GM12864 (cell line): Measurements from ENCODE around the gene DBP.
"Not testable (repeated sequence)": the region's sequence is repeated elsewhere in the genome, so short reads cannot be mapped to it uniquely, and the experiment has no call there.

ENCODE experiments used
- DNase-seq: peaks from one replicate; pipeline ENCODE4 v3.0.0-alpha.2; 2011; ENCODE audit warnings: low read depth
- H3K4me3 ChIP-seq: 2 replicates; pipeline ENCODE4 v1.5.1; 2011; ENCODE audit warnings: mild to moderate bottlenecking, low read depth, low read length, control low read depth
- TF ChIP-seq, protein P1 (sequence below): IDR thresholded peaks from 2 replicates; pipeline ENCODE4 v1.5.1; 2011; ENCODE audit warnings: low read depth, mild to moderate bottlenecking, moderate library complexity, low read length, control low read depth, inconsistent platforms; ENCODE audit errors: missing control alignments

DBP gene

DNA sequence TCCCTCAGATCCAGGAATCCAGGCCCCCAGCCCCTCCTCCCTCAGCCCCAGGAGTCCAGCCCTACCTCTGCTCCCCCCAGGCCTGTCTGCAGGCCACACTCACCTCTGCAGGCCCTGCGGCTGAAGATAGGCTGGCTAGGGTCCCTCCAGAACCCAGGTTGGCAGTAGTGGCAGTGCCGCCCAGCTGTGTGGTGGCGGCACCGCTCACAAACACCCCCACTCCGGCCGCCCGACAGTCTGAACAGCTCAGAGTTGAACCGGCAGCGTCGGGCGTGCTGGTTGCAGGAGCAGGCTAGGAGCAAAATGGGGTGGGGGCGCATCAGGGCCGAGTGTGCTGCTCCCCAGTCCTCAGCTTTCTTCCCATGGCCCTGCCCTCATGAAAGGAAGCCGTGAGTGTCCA, 27.3 kb upstream of the DBP start:
- no peak overlapping the region for H3K4me3 ChIP-seq
- no peak for DNase-seq
- TF ChIP-seq, protein P1, sequence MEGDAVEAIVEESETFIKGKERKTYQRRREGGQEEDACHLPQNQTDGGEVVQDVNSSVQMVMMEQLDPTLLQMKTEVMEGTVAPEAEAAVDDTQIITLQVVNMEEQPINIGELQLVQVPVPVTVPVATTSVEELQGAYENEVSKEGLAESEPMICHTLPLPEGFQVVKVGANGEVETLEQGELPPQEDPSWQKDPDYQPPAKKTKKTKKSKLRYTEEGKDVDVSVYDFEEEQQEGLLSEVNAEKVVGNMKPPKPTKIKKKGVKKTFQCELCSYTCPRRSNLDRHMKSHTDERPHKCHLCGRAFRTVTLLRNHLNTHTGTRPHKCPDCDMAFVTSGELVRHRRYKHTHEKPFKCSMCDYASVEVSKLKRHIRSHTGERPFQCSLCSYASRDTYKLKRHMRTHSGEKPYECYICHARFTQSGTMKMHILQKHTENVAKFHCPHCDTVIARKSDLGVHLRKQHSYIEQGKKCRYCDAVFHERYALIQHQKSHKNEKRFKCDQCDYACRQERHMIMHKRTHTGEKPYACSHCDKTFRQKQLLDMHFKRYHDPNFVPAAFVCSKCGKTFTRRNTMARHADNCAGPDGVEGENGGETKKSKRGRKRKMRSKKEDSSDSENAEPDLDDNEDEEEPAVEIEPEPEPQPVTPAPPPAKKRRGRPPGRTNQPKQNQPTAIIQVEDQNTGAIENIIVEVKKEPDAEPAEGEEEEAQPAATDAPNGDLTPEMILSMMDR, result no peak

DNA sequence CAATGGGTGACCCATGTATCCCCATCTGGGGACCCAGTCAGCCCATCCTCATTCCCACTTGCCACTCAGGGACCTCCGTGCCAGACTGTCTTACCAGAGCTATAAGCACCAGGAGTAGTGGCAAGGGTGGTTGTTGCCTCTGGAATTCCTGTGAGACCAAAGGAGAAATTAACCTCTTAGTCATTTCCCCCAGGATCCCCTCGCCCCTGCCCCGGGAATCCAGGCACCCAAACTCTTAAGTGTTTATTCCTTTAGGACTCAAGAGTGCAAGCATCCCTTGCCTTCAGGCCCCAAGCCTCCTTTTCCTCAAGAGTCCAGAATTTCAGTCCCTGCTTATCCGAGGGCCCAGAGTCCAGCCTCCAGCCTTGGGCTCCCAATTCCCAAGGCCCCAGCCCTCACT, 26.5 kb upstream of the DBP start:
- TF ChIP-seq, protein P1, result no peak
- H3K4me3 ChIP-seq, result no peak overlapping the region
- DNase-seq, result no peak

DNA sequence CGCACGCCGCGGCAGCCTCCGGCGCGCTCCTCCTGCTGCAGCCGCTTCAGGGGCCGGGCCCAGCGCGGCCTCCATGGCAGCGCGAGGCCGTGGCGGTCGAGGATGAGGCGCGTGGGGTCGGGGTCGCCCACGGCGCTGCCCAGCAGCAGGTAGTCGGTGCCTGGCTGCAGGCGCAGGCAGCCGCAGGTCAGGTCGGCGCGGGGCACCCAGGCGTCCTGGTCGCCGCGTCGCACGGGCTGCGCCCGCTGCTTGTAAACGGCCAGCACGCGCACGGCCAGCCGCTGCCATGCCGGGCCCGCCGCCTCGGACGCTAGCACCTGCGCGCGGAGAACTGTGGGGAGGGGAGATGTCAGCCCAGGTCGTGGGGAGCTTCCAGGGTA, 24.5 kb upstream of the DBP start:
- DNase-seq, result no peak
- no peak overlapping the region for H3K4me3 ChIP-seq
- TF ChIP-seq, protein P1, result no peak

DNA sequence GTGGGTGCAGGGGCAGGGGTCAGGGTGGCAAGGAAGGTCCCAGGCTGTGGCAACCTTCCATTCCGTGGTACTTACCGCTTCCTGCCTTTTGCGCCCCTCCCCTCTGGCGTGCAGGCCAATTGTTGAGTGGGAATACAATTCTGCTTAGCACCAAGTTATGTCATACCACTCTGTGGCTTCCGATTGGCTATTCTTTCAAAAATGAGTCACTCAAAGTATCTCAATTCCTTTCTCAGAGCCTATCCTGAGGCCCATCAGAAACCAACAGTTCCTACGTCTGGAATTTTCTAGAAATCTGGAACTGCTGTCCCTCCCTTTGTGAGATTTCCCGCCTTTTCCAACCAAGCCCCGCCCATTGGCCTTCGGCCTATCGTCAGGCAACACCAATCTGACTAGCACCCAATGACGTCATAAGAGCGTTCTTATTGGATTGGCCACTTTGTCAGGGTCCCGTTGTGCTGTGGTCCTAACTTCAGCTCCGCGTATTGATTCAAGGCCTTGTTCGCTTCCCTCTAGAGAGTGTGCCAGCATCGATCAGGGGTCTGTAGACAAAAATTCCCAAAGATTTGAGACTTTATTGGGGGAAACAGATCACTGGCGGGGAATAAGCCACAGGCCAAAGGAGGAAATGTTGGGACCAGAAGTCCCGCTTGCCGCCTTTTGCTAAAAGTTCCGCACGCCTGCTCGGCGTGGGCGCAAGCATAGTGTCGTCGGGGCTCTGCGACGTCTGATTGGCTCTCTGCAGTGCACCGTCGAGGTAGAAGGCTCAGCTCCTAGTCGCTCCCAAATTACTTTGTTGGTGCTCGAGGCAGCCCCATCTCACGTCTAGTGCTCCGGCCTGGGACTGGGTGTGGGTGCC, 23.9 kb upstream of the DBP start:
- DNase-seq, result peak; percentile 91
- TF ChIP-seq, protein P1, result no peak
- no peak overlapping the region for H3K4me3 ChIP-seq

DNA sequence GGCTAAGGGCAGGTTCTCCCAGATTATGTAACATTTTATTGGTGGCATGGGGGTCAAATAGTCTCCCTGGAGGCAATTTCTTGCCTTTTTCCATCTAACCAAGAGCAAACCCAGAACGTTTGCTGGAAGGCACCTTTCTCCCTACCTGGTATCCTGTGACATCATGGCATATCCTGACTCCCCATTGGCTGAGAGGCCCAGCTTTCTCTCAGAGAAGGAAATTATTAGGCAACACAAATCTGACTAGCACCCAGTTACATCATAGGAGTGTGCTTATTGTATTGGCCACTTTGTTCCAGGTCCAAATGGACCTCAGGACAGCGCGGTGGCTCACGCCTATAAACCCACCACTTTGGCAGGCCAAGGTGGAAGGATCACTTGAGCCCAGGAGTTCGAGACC, 22.6 kb upstream of the DBP start:
- no peak overlapping the region for H3K4me3 ChIP-seq
- no peak for DNase-seq
- TF ChIP-seq, protein P1, result no peak

DNA sequence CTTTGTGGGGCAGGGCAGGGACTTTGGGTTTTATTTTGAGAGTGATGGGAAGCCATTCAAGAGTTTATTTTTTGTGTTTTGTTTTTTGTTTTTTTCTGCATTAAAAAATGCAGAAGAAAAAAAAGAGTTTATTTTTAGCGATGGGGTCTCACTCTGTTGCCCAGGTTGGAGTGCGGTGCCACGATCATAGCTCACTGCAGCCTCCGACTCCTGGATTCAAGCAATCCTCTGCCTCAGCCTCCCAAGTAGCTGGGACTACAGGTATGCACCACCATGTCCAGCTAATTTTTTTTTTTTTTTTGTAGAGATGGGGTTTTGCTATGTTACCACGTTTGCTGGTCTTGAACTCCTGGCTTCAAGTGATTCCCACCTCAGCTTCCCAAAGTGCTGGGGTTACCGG, 21.3 kb upstream of the DBP start:
- TF ChIP-seq, protein P1, result no peak
- H3K4me3 ChIP-seq, result no peak overlapping the region
- DNase-seq, result no peak

DNA sequence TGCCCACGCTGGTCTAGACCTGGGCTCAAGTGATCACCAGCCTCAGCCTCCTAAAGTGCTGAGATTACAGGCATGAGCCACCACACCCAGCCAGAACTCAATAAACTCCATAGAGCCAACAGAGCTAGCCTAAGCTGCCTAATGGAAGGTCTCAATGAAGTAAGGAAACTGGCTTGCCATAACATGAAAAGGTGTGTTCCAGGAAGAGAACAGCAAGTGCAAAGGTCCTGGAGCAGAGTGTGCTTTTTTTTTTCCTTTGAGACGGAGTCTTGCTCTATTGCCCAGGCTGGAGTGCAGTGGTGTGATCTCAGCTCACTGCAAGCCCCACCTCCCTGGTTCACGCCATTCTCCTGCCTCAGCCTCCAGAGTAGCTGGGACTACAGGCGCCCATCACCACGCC, 20.6 kb upstream of the DBP start:
- DNase-seq, H3K4me3 ChIP-seq: not testable (repeated sequence)
